ENCODE data around the gene PACRG.

PACRG gene

GRCh38 chr6:163066200-163066599 is 338.4 kb downstream of the PACRG start:
- Histone ChIP-seq H4K8ac (ENCODE audit: low read length) (no peak overlapping the region), H3K4me3 (ENCODE audit: insufficient read depth in 1 of 2, low read depth in 1 of 2, low read length in 2 of 2) (no peak overlapping the region), H2AFZ (ENCODE audit: low read depth, low read length) (no peak overlapping the region), H3K27me3 (ENCODE audit: control insufficient read depth in 1 of 2, insufficient read depth in 1 of 2, low read length in 2 of 2) (no peaks in the 10 kb centered on the region), H3K4me1 (ENCODE audit: control insufficient read depth, insufficient read depth, low read depth, low read length) (no peaks in the 10 kb centered on the region), H2BK5ac (ENCODE audit: low read depth, low read length, poor library complexity, severe bottlenecking) (no peak overlapping the region), H3K23ac (ENCODE audit: low read length in 2 of 2) (no peak overlapping the region), H2AK5ac (ENCODE audit: low read length, severe bottlenecking) (no peak overlapping the region), H3K4me2 (ENCODE audit: low read length, poor library complexity, severe bottlenecking) (no peak overlapping the region), H3K14ac (ENCODE audit: low read length in 2 of 2) (no peak overlapping the region), H3K9me3 (ENCODE audit: control insufficient read depth, low read length) (no peaks in the 10 kb centered on the region), H3K18ac (ENCODE audit: low read depth in 1 of 2, low read length in 2 of 2) (no peak overlapping the region), H3K9ac (ENCODE audit: low read length) (no peak overlapping the region), H2BK15ac (ENCODE audit: low read depth, poor library complexity, severe bottlenecking) (no peak overlapping the region), H3K4ac (ENCODE audit: low read depth in 1 of 2, low read length in 2 of 2) (no peak overlapping the region), H3K27ac (ENCODE audit: low read length, poor library complexity, severe bottlenecking) (no peak overlapping the region), H3K36me3 (ENCODE audit: control insufficient read depth in 1 of 2, insufficient read depth in 2 of 2, low read depth in 1 of 2, low read length in 2 of 2) (no peaks in the 10 kb centered on the region), H3K79me1 (replicated peaks; ENCODE audit: low read length, poor library complexity, severe bottlenecking) (no peaks in the 10 kb centered on the region), H4K91ac (ENCODE audit: low read length) (no peak overlapping the region), H2BK12ac (ENCODE audit: low read length in 2 of 2) (no peak overlapping the region), H2BK120ac (ENCODE audit: low read depth, low read length) (no peak overlapping the region)
- WGBS, result 93% methylated on average over 3 of the region's 3 CpGs
- no peak for DNase-seq

DNA sequence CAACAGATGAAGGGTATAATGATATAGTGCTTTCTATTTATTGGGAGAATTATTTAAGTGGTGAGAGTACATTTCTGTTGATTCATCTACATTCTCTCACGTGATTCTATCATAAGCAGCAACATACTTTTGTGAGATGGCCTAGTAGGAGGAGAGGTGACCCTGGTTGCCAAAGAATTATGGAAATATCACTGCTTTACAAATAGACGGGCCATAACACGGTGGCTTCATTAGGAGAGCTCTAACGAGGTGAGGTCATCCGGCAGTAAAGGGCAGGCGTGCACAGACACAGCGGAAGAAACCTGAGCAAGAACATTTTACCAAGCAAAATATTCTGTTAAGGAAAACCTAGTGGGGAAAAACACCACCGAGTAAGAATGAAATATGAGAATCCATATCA is 349.4 kb downstream of the PACRG start:
- DNase-seq, result no peak
- H3K4me3 ChIP-seq (ENCODE audit: insufficient read depth in 1 of 2, low read depth in 1 of 2, low read length in 2 of 2), result no peak overlapping the region
- 82% methylated on average over 6 of the region's 8 CpGs for WGBS
- H3K4me2 ChIP-seq (ENCODE audit: low read length, poor library complexity, severe bottlenecking), result no peak overlapping the region
- no peak overlapping the region for H3K27ac ChIP-seq (ENCODE audit: low read length, poor library complexity, severe bottlenecking)
- no peak overlapping the region for H2BK15ac ChIP-seq (ENCODE audit: low read depth, poor library complexity, severe bottlenecking)
- no peak overlapping the region for H2BK5ac ChIP-seq (ENCODE audit: low read depth, low read length, poor library complexity, severe bottlenecking)
- no peaks in the 10 kb centered on the region for H3K9me3 ChIP-seq (ENCODE audit: control insufficient read depth, low read length)
- H2AK5ac ChIP-seq (ENCODE audit: low read length, severe bottlenecking), result no peak overlapping the region
- H3K79me1 ChIP-seq (replicated peaks; ENCODE audit: low read length, poor library complexity, severe bottlenecking), result no peaks in the 10 kb centered on the region
- H3K9ac ChIP-seq (ENCODE audit: low read length), result no peak overlapping the region
- no peak overlapping the region for H3K18ac ChIP-seq (ENCODE audit: low read depth in 1 of 2, low read length in 2 of 2)
- H3K23ac ChIP-seq (ENCODE audit: low read length in 2 of 2), result no peak overlapping the region
- H3K27me3 ChIP-seq (ENCODE audit: control insufficient read depth in 1 of 2, insufficient read depth in 1 of 2, low read length in 2 of 2), result no peaks in the 10 kb centered on the region
- H2AFZ ChIP-seq (ENCODE audit: low read depth, low read length), result no peak overlapping the region
- no peak overlapping the region for H4K8ac ChIP-seq (ENCODE audit: low read length)
- H2BK120ac ChIP-seq (ENCODE audit: low read depth, low read length), result no peak overlapping the region
- no peak overlapping the region for H3K4ac ChIP-seq (ENCODE audit: low read depth in 1 of 2, low read length in 2 of 2)
- H2BK12ac ChIP-seq (ENCODE audit: low read length in 2 of 2), result no peak overlapping the region
- H3K4me1 ChIP-seq (ENCODE audit: control insufficient read depth, insufficient read depth, low read depth, low read length), result no peaks in the 10 kb centered on the region
- H3K36me3 ChIP-seq (ENCODE audit: control insufficient read depth in 1 of 2, insufficient read depth in 2 of 2, low read depth in 1 of 2, low read length in 2 of 2), result no peaks in the 10 kb centered on the region
- no peak overlapping the region for H4K91ac ChIP-seq (ENCODE audit: low read length)
- H3K14ac ChIP-seq (ENCODE audit: low read length in 2 of 2), result no peak overlapping the region

DNA sequence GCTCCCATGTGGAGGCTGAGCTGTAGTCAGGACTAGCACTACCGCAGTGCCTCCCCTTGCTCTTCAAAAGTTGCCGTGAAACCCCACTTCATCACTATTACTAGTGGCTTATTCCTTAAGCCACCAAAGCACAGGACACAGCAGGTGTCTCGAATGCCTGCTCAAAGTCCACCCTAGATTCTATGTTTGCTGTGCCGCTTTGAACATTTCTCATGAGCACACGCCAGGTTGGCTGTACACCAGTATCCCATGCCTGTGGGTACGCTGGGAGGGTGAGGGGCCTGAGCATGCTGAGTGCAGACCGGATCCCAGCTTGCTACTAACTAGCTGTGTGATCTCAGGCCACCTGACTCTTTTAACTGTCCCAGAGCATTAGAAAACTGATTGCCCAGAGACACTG is 350.9 kb downstream of the PACRG start:
- no peak overlapping the region for H3K4me2 ChIP-seq (ENCODE audit: low read length, poor library complexity, severe bottlenecking)
- 92% methylated on average over 7 of the region's 7 CpGs for WGBS
- no peak overlapping the region for H2BK5ac ChIP-seq (ENCODE audit: low read depth, low read length, poor library complexity, severe bottlenecking)
- H4K91ac ChIP-seq (ENCODE audit: low read length), result no peak overlapping the region
- H3K18ac ChIP-seq (ENCODE audit: low read depth in 1 of 2, low read length in 2 of 2), result no peak overlapping the region
- H3K4me1 ChIP-seq (ENCODE audit: control insufficient read depth, insufficient read depth, low read depth, low read length), result no peaks in the 10 kb centered on the region
- H3K4ac ChIP-seq (ENCODE audit: low read depth in 1 of 2, low read length in 2 of 2), result no peak overlapping the region
- DNase-seq, result no peak
- no peak overlapping the region for H3K9ac ChIP-seq (ENCODE audit: low read length)
- no peak overlapping the region for H3K14ac ChIP-seq (ENCODE audit: low read length in 2 of 2)
- H4K8ac ChIP-seq (ENCODE audit: low read length), result no peak overlapping the region
- no peak overlapping the region for H3K23ac ChIP-seq (ENCODE audit: low read length in 2 of 2)
- no peak overlapping the region for H2AK5ac ChIP-seq (ENCODE audit: low read length, severe bottlenecking)
- no peak overlapping the region for H2BK120ac ChIP-seq (ENCODE audit: low read depth, low read length)
- H3K36me3 ChIP-seq (ENCODE audit: control insufficient read depth in 1 of 2, insufficient read depth in 2 of 2, low read depth in 1 of 2, low read length in 2 of 2), result no peaks in the 10 kb centered on the region
- H3K27ac ChIP-seq (ENCODE audit: low read length, poor library complexity, severe bottlenecking), result no peak overlapping the region
- H2BK15ac ChIP-seq (ENCODE audit: low read depth, poor library complexity, severe bottlenecking), result no peak overlapping the region
- no peak overlapping the region for H2AFZ ChIP-seq (ENCODE audit: low read depth, low read length)
- no peak overlapping the region for H3K4me3 ChIP-seq (ENCODE audit: insufficient read depth in 1 of 2, low read depth in 1 of 2, low read length in 2 of 2)
- H2BK12ac ChIP-seq (ENCODE audit: low read length in 2 of 2), result no peak overlapping the region
- H3K27me3 ChIP-seq (ENCODE audit: control insufficient read depth in 1 of 2, insufficient read depth in 1 of 2, low read length in 2 of 2), result no peaks in the 10 kb centered on the region
- no peaks in the 10 kb centered on the region for H3K9me3 ChIP-seq (ENCODE audit: control insufficient read depth, low read length)
- no peaks in the 10 kb centered on the region for H3K79me1 ChIP-seq (replicated peaks; ENCODE audit: low read length, poor library complexity, severe bottlenecking)

DNA sequence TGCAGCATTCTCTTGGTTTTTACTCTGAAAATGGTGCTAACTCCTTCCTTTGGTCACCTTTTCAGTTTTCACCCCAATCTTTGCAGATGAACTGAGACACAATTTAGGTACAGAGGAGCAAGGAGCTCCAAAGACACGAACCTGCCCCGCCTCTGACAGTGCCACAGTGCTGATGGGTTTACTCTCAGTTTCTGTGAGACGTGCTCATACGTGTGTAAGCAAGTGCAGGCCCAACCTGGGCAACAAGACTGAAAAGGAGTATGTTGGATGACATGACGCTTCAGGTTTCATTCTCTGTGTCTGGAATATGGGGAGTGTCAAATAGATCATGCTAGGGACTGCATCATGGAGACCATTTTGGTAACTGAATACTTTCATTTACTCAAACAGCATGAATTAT is 352.5 kb downstream of the PACRG start:
- Histone ChIP-seq H3K9ac (ENCODE audit: low read length) (no peak overlapping the region), H3K4ac (ENCODE audit: low read depth in 1 of 2, low read length in 2 of 2) (no peak overlapping the region), H4K8ac (ENCODE audit: low read length) (no peak overlapping the region)

More for the DNA sequence above, 352.5 kb downstream of the PACRG start:
- H3K14ac ChIP-seq (ENCODE audit: low read length in 2 of 2), result no peak overlapping the region
- H3K23ac ChIP-seq (ENCODE audit: low read length in 2 of 2), result no peak overlapping the region
- H3K27me3 ChIP-seq (ENCODE audit: control insufficient read depth in 1 of 2, insufficient read depth in 1 of 2, low read length in 2 of 2), result no peaks in the 10 kb centered on the region
- H2BK15ac ChIP-seq (ENCODE audit: low read depth, poor library complexity, severe bottlenecking), result no peak overlapping the region
- H2BK5ac ChIP-seq (ENCODE audit: low read depth, low read length, poor library complexity, severe bottlenecking), result no peak overlapping the region
- H3K27ac ChIP-seq (ENCODE audit: low read length, poor library complexity, severe bottlenecking), result no peak overlapping the region
- no peak overlapping the region for H2BK120ac ChIP-seq (ENCODE audit: low read depth, low read length)
- no peak for DNase-seq
- no peak overlapping the region for H4K91ac ChIP-seq (ENCODE audit: low read length)
- no peaks in the 10 kb centered on the region for H3K4me1 ChIP-seq (ENCODE audit: control insufficient read depth, insufficient read depth, low read depth, low read length)
- no peaks in the 10 kb centered on the region for H3K9me3 ChIP-seq (ENCODE audit: control insufficient read depth, low read length)
- 90% methylated on average over 4 of the region's 5 CpGs for WGBS
- H2AK5ac ChIP-seq (ENCODE audit: low read length, severe bottlenecking), result no peak overlapping the region
- H3K79me1 ChIP-seq (replicated peaks; ENCODE audit: low read length, poor library complexity, severe bottlenecking), result no peaks in the 10 kb centered on the region
- no peak overlapping the region for H3K18ac ChIP-seq (ENCODE audit: low read depth in 1 of 2, low read length in 2 of 2)
- no peak overlapping the region for H2AFZ ChIP-seq (ENCODE audit: low read depth, low read length)
- no peak overlapping the region for H2BK12ac ChIP-seq (ENCODE audit: low read length in 2 of 2)
- no peak overlapping the region for H3K4me2 ChIP-seq (ENCODE audit: low read length, poor library complexity, severe bottlenecking)
- H3K36me3 ChIP-seq (ENCODE audit: control insufficient read depth in 1 of 2, insufficient read depth in 2 of 2, low read depth in 1 of 2, low read length in 2 of 2), result no peaks in the 10 kb centered on the region
- H3K4me3 ChIP-seq (ENCODE audit: insufficient read depth in 1 of 2, low read depth in 1 of 2, low read length in 2 of 2), result no peak overlapping the region
